ENCODE results near the gene LYST.

LYST gene

DNA sequence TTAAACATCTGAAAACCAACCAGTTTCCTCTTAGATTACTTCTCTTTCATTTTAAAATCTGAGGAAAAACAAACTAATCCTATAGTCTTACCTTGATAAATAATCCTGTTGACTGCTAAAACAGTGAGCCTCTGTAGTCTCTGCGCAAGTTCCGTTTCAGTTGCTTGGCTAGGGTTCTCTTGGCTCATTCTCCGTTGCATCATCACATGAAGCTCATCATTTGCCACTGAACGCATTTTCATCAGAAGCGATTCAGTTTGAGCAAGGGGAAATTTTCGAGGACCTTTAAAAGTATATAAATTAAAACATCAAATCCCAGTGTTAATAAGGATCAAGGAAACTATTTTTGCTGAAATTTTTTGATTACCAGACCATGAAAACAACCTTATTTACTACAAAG lies 120.5 kb downstream of the LYST start:
- H3K9ac ChIP-seq (ENCODE audit: low read depth in 1 of 2, low read length in 2 of 2), result no peak overlapping the region
- H3K36me3 ChIP-seq (ENCODE audit: control insufficient read depth in 1 of 2, insufficient read depth in 2 of 2, low read length in 2 of 2), result peaks cover 9 to 30% of the 10 kb centered on the region in 2 donors
- no peak overlapping the region for H3K27ac ChIP-seq (ENCODE audit: low read depth, low read length)
- H3K9me3 ChIP-seq (ENCODE audit: control insufficient read depth in 1 of 2, low read length in 2 of 2), result no peaks in the 10 kb centered on the region
- H3K27me3 ChIP-seq (ENCODE audit: control insufficient read depth in 1 of 2, insufficient read depth in 2 of 2, low read length in 2 of 2), result no peaks in the 10 kb centered on the region
- H3K4me3 ChIP-seq (ENCODE audit: low read depth in 1 of 2, low read length in 2 of 2), result no peak overlapping the region
- H3K4me1 ChIP-seq (ENCODE audit: control insufficient read depth in 1 of 2, insufficient read depth in 2 of 2, low read length in 2 of 2), result no peaks in the 10 kb centered on the region

DNA sequence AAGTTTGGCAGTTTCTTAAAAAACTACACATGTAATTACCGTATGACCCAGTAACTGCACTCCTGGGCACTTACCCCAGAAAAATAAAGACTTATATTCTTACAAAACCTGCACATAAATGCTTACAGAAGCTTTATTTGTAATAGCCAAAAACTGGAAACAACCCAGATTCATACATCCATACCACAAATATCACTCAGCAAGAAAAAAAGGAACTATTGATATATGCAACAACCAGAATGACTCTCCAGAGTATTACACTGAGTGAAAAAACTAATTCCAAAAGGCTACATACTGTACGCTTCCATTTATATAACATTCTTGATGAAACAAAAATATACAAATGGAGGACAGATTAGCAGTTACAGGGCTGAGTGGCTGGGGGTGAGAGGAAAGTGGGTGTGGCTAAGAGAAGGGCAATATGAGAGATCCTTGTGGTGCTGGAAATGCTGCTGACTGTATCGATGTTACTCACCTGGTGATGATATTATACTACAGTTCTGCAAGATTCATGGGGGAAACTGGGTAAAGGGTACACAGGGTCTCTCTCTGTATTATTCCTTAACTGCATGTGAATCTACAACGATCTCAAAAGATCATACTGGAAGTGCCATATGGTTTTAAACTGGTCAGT lies 121.1 kb downstream of the LYST start:
- H3K27me3 ChIP-seq (ENCODE audit: control insufficient read depth in 1 of 2, insufficient read depth in 2 of 2, low read length in 2 of 2), result no peaks in the 10 kb centered on the region
- H3K4me3 ChIP-seq (ENCODE audit: low read depth in 1 of 2, low read length in 2 of 2), result no peak overlapping the region
- peaks cover 9 to 25% of the 10 kb centered on the region in 2 donors for H3K36me3 ChIP-seq (ENCODE audit: control insufficient read depth in 1 of 2, insufficient read depth in 2 of 2, low read length in 2 of 2)
- no peak overlapping the region for H3K27ac ChIP-seq (ENCODE audit: low read depth, low read length)
- no peak overlapping the region for H3K9ac ChIP-seq (ENCODE audit: low read depth in 1 of 2, low read length in 2 of 2)
- H3K4me1 ChIP-seq (ENCODE audit: control insufficient read depth in 1 of 2, insufficient read depth in 2 of 2, low read length in 2 of 2), result no peaks in the 10 kb centered on the region
- no peaks in the 10 kb centered on the region for H3K9me3 ChIP-seq (ENCODE audit: control insufficient read depth in 1 of 2, low read length in 2 of 2)

DNA sequence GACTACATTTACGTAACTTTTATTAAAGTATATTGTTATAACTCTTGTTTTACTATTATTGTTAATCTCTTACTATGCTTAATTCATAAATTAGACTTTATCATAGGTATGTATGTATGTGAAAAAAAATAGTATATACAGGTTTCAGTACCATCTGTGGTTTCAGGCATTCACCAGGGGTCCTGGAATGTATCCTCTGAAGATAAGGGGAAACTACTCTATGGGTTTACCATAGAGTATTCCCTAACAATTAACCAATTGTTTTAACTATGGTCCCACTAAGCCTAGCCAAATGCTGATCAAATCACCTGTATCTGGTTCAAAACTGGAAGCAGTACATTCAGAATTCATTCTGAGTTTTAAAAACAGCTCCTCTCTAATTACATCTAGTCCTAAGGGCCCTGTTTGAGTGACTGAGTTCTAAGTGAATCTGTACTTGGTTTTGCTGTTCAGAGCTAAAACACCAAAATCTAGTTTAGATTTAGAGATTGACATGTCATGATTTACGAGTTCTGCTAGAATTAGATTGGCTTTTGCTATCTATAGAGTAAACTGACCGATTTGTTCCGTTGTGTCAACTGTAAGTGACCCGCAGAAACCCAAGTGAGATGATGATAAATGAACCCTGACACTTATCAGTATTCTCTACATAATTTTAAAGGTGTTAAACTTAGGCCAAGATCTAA lies 123.6 kb downstream of the LYST start:
- Histone ChIP-seq H3K27ac (ENCODE audit: low read depth, low read length) (no peak overlapping the region), H3K27me3 (ENCODE audit: control insufficient read depth in 1 of 2, insufficient read depth in 2 of 2, low read length in 2 of 2) (no peaks in the 10 kb centered on the region), H3K36me3 (ENCODE audit: control insufficient read depth in 1 of 2, insufficient read depth in 2 of 2, low read length in 2 of 2) (peaks cover 9 to 35% of the 10 kb centered on the region in 2 donors), H3K9me3 (ENCODE audit: control insufficient read depth in 1 of 2, low read length in 2 of 2) (no peaks in the 10 kb centered on the region), H3K4me1 (ENCODE audit: control insufficient read depth in 1 of 2, insufficient read depth in 2 of 2, low read length in 2 of 2) (no peaks in the 10 kb centered on the region), H3K9ac (ENCODE audit: low read depth in 1 of 2, low read length in 2 of 2) (no peak overlapping the region), H3K4me3 (ENCODE audit: low read depth in 1 of 2, low read length in 2 of 2) (no peak overlapping the region)

DNA sequence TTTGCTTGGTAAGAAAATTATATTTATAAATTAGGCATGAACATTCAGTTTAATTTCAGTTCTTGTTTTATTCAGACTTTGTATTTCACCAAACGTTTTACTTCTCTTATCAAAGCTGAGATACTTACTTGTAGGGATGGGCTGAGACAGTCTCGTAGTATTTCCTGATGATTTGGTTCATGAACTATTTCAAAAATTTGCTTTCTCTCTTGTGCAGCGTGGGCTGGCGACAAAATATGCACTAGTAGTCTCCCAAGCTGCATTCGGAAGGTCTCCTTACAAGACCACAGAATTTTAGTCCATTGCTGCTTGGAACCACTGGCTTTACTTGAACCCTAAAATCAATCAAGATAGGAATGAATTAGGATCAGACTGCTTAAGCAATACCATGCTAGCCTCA lies 125.4 kb downstream of the LYST start:
- Histone ChIP-seq H3K4me1 (ENCODE audit: control insufficient read depth in 1 of 2, insufficient read depth in 2 of 2, low read length in 2 of 2) (no peaks in the 10 kb centered on the region), H3K27me3 (ENCODE audit: control insufficient read depth in 1 of 2, insufficient read depth in 2 of 2, low read length in 2 of 2) (no peaks in the 10 kb centered on the region), H3K9ac (ENCODE audit: low read depth in 1 of 2, low read length in 2 of 2) (no peak overlapping the region), H3K27ac (ENCODE audit: low read depth, low read length) (no peak overlapping the region), H3K36me3 (ENCODE audit: control insufficient read depth in 1 of 2, insufficient read depth in 2 of 2, low read length in 2 of 2) (peaks cover 9 to 37% of the 10 kb centered on the region in 2 donors), H3K4me3 (ENCODE audit: low read depth in 1 of 2, low read length in 2 of 2) (no peak overlapping the region), H3K9me3 (ENCODE audit: control insufficient read depth in 1 of 2, low read length in 2 of 2) (no peaks in the 10 kb centered on the region)

DNA sequence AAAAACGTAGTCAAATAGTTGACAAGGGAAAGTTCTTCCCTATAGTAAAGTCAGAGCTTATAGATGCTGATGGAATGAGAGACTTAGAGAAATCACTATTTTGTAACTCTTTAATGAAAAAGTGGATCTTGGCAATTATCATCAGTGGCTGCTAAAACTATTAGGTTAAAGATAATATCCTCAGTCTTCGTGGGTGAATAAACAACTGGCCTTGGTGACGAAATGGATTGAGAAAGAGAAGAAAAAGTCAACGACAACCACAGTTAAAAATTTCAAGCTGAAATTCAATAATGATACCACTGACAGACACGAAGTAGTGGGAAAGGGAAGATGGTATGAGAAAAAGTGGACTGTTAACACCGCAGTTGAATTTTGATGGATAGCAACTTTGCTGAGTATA lies 127.1 kb downstream of the LYST start:
- no peak overlapping the region for H3K27ac ChIP-seq (ENCODE audit: low read depth, low read length)
- no peaks in the 10 kb centered on the region for H3K9me3 ChIP-seq (ENCODE audit: control insufficient read depth in 1 of 2, low read length in 2 of 2)
- no peak overlapping the region for H3K9ac ChIP-seq (ENCODE audit: low read depth in 1 of 2, low read length in 2 of 2)
- H3K36me3 ChIP-seq (ENCODE audit: control insufficient read depth in 1 of 2, insufficient read depth in 2 of 2, low read length in 2 of 2), result peaks cover 0 to 27% of the 10 kb centered on the region in 2 donors
- no peak overlapping the region for H3K4me3 ChIP-seq (ENCODE audit: low read depth in 1 of 2, low read length in 2 of 2)
- no peaks in the 10 kb centered on the region for H3K4me1 ChIP-seq (ENCODE audit: control insufficient read depth in 1 of 2, insufficient read depth in 2 of 2, low read length in 2 of 2)
- no peaks in the 10 kb centered on the region for H3K27me3 ChIP-seq (ENCODE audit: control insufficient read depth in 1 of 2, insufficient read depth in 2 of 2, low read length in 2 of 2)

DNA sequence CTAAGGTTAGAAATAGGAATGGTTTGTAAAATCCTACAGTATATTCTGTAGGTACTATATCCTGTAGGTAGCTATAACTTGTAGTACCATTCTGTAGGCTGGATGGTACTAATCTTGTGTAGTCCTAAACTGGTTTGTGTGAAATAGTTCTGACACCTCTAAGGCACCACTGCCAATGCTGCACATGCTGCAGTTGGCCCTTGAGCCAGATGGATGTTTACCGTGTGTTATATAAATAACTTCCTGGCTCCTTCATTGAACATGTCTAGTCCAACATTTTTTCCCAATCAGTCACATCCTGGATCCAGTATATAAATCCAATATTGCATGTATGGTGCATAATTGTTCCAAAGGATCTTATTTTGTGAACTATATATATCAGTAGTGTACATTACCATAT lies 127.6 kb downstream of the LYST start:
- H3K4me1 ChIP-seq (ENCODE audit: control insufficient read depth in 1 of 2, insufficient read depth in 2 of 2, low read length in 2 of 2), result no peaks in the 10 kb centered on the region
- H3K27me3 ChIP-seq (ENCODE audit: control insufficient read depth in 1 of 2, insufficient read depth in 2 of 2, low read length in 2 of 2), result no peaks in the 10 kb centered on the region
- no peak overlapping the region for H3K9ac ChIP-seq (ENCODE audit: low read depth in 1 of 2, low read length in 2 of 2)
- H3K27ac ChIP-seq (ENCODE audit: low read depth, low read length), result no peak overlapping the region
- peaks cover 0 to 22% of the 10 kb centered on the region in 2 donors for H3K36me3 ChIP-seq (ENCODE audit: control insufficient read depth in 1 of 2, insufficient read depth in 2 of 2, low read length in 2 of 2)
- no peak overlapping the region for H3K4me3 ChIP-seq (ENCODE audit: low read depth in 1 of 2, low read length in 2 of 2)
- no peaks in the 10 kb centered on the region for H3K9me3 ChIP-seq (ENCODE audit: control insufficient read depth in 1 of 2, low read length in 2 of 2)

DNA sequence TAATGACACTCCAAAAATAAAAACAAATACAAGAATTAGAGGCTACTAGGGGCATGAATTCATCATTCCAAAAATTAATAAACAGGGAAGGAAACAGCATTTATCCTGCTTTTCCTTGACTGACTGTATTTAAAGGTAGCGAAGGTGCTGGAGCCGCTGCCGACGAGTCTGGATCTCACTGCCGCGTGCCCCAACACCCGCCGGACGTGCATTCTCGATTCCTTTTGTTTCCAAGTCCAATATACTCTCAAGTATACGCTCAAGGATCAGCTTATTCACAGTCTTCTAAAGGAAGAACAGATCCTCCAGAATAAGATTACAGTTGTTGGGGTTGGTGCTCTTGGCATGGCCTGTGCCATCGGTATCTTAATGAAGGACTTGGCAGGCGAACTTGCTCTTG lies 129.0 kb downstream of the LYST start:
- H3K27me3 ChIP-seq (ENCODE audit: control insufficient read depth in 1 of 2, insufficient read depth in 2 of 2, low read length in 2 of 2), result no peaks in the 10 kb centered on the region
- H3K4me1 ChIP-seq (ENCODE audit: control insufficient read depth in 1 of 2, insufficient read depth in 2 of 2, low read length in 2 of 2), result no peaks in the 10 kb centered on the region
- no peak overlapping the region for H3K27ac ChIP-seq (ENCODE audit: low read depth, low read length)
- no peak overlapping the region for H3K9ac ChIP-seq (ENCODE audit: low read depth in 1 of 2, low read length in 2 of 2)
- peaks cover 0 to 18% of the 10 kb centered on the region in 2 donors for H3K36me3 ChIP-seq (ENCODE audit: control insufficient read depth in 1 of 2, insufficient read depth in 2 of 2, low read length in 2 of 2)
- no peaks in the 10 kb centered on the region for H3K9me3 ChIP-seq (ENCODE audit: control insufficient read depth in 1 of 2, low read length in 2 of 2)
- H3K4me3 ChIP-seq (ENCODE audit: low read depth in 1 of 2, low read length in 2 of 2), result no peak overlapping the region

DNA sequence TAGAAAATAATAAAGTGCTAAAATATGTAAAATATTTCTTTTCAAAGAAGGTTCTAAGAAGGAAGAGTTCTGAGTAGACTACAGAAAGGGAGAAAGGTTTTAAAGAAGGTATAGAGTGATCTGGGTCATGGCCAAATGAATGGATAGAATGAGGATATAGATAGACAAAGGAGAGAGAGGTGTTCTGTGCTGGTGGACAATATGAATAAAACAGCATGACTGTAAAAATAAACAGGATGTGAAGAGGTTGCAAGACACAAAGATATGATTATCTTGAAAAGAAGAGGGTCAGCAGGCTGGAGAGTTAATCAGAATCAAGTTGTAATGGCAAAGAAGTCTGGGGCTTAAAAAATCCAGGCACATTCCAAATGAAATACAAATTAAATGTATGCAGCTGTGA lies 130.4 kb downstream of the LYST start:
- Histone ChIP-seq H3K9me3 (ENCODE audit: control insufficient read depth in 1 of 2, low read length in 2 of 2) (no peaks in the 10 kb centered on the region), H3K27ac (ENCODE audit: low read depth, low read length) (no peak overlapping the region), H3K4me3 (ENCODE audit: low read depth in 1 of 2, low read length in 2 of 2) (no peak overlapping the region), H3K4me1 (ENCODE audit: control insufficient read depth in 1 of 2, insufficient read depth in 2 of 2, low read length in 2 of 2) (no peaks in the 10 kb centered on the region), H3K9ac (ENCODE audit: low read depth in 1 of 2, low read length in 2 of 2) (no peak overlapping the region), H3K27me3 (ENCODE audit: control insufficient read depth in 1 of 2, insufficient read depth in 2 of 2, low read length in 2 of 2) (no peaks in the 10 kb centered on the region), H3K36me3 (ENCODE audit: control insufficient read depth in 1 of 2, insufficient read depth in 2 of 2, low read length in 2 of 2) (peaks cover 0 to 18% of the 10 kb centered on the region in 2 donors)

DNA sequence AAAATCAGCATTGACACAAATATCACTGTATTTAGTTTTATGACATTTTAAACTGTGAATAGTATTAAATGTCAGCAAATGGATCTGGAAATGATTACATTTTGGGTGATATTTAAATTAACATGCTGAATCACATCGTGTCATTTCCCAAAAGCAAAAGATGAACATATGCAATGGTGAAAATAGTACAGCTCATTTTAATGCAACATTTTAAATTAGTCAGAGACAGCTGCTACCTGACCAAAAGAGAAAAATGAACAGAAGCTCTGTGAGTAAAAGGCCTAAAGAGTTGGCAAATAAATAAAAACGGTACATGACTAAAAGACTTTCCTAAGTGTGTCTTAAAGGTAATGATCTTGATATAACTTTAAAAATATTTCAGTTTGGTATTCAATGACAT lies 131.1 kb downstream of the LYST start:
- Histone ChIP-seq H3K36me3 (ENCODE audit: control insufficient read depth in 1 of 2, insufficient read depth in 2 of 2, low read length in 2 of 2) (peaks cover 0 to 18% of the 10 kb centered on the region in 2 donors), H3K4me1 (ENCODE audit: control insufficient read depth in 1 of 2, insufficient read depth in 2 of 2, low read length in 2 of 2) (no peaks in the 10 kb centered on the region), H3K9me3 (ENCODE audit: control insufficient read depth in 1 of 2, low read length in 2 of 2) (no peaks in the 10 kb centered on the region), H3K4me3 (ENCODE audit: low read depth in 1 of 2, low read length in 2 of 2) (no peak overlapping the region), H3K9ac (ENCODE audit: low read depth in 1 of 2, low read length in 2 of 2) (no peak overlapping the region), H3K27me3 (ENCODE audit: control insufficient read depth in 1 of 2, insufficient read depth in 2 of 2, low read length in 2 of 2) (no peaks in the 10 kb centered on the region), H3K27ac (ENCODE audit: low read depth, low read length) (no peak overlapping the region)

DNA sequence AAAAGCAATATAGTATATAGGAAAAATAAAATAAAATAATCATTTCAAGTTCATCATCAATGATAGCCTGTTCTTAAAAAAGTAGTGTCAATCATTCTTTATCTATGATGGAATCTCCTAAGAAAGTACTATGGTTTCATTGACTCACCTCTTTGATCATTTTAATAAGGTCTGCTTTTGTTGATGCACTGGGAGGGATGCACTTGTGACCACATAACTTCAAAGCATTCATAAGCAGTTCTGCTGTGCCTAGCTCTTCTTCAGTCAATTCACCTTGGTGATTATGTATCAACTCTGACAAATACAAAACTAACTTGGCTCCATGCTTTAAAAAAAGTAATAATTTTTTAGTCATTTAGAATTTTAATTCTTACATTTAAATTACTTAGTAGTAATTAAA lies 132.4 kb downstream of the LYST start:
- no peak overlapping the region for H3K4me3 ChIP-seq (ENCODE audit: low read depth in 1 of 2, low read length in 2 of 2)
- no peak overlapping the region for H3K27ac ChIP-seq (ENCODE audit: low read depth, low read length)
- no peak overlapping the region for H3K9ac ChIP-seq (ENCODE audit: low read depth in 1 of 2, low read length in 2 of 2)
- H3K9me3 ChIP-seq (ENCODE audit: control insufficient read depth in 1 of 2, low read length in 2 of 2), result no peaks in the 10 kb centered on the region
- H3K4me1 ChIP-seq (ENCODE audit: control insufficient read depth in 1 of 2, insufficient read depth in 2 of 2, low read length in 2 of 2), result no peaks in the 10 kb centered on the region
- no peaks in the 10 kb centered on the region for H3K27me3 ChIP-seq (ENCODE audit: control insufficient read depth in 1 of 2, insufficient read depth in 2 of 2, low read length in 2 of 2)
- peaks cover 0 to 18% of the 10 kb centered on the region in 2 donors for H3K36me3 ChIP-seq (ENCODE audit: control insufficient read depth in 1 of 2, insufficient read depth in 2 of 2, low read length in 2 of 2)
